ENCODE measurements around the gene ARHGAP26.

Gene ARHGAP26

GRCh38 chr5:143101121-143101520 is 330.9 kb downstream of the ARHGAP26 start:
- no peaks in the 10 kb centered on the region for H3F3A ChIP-seq (ENCODE audit: control insufficient read depth, insufficient read depth)
- H3K4me2 ChIP-seq (ENCODE audit: low read length): no peak overlapping the region
- no peak overlapping the region for H3K4me3 ChIP-seq (ENCODE audit: low read length)

DNA sequence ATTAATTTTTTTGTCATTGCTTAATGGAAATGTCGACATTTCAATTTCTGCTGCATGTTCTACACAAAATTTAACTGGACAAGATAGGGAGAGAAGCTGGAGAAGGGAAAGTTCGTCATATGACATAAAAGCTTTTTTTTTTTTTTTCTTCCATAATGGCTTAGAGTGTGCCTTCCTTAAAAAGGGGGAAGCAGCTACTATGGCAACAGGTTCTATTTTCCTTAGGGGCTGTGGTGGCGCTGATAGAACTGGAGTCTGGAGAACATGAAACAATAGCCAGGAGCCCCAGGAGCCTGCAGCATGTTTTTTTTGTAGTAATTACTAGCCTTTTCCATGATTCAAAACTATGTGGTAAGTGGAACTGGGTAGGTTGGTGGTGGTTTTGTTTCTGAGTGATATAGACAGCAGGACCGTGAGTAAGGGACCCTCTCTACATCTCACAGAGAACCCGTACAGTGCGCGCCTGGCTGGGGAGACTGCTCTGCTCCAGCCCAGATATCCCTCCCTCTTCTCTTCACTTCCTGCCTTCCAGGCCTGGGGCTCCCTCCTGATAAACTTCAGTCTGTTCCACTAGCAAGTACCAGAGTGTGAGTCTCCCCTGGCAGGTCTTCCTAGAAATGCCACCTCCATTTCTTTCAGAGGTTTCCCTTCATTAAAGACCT is 331.7 kb downstream of the ARHGAP26 start:
- H3K4me1 ChIP-seq (ENCODE audit: control insufficient read depth, low read length): no peaks in the 10 kb centered on the region
- no peak overlapping the region for H3K27ac ChIP-seq (ENCODE audit: low read depth, low read length)

More at GRCh38 chr5:143101121-143101520, 330.9 kb downstream of the ARHGAP26 start:
- no peaks in the 10 kb centered on the region for H3K79me2 ChIP-seq (ENCODE audit: control insufficient read depth, low read length)
- H3K4me1 ChIP-seq (ENCODE audit: control insufficient read depth, low read length): no peaks in the 10 kb centered on the region
- H3K27me3 ChIP-seq (ENCODE audit: control insufficient read depth, low read length): no peaks in the 10 kb centered on the region
- TF ChIP-seq, protein P1, sequence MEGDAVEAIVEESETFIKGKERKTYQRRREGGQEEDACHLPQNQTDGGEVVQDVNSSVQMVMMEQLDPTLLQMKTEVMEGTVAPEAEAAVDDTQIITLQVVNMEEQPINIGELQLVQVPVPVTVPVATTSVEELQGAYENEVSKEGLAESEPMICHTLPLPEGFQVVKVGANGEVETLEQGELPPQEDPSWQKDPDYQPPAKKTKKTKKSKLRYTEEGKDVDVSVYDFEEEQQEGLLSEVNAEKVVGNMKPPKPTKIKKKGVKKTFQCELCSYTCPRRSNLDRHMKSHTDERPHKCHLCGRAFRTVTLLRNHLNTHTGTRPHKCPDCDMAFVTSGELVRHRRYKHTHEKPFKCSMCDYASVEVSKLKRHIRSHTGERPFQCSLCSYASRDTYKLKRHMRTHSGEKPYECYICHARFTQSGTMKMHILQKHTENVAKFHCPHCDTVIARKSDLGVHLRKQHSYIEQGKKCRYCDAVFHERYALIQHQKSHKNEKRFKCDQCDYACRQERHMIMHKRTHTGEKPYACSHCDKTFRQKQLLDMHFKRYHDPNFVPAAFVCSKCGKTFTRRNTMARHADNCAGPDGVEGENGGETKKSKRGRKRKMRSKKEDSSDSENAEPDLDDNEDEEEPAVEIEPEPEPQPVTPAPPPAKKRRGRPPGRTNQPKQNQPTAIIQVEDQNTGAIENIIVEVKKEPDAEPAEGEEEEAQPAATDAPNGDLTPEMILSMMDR (IDR thresholded peaks at IDR 0.05; ENCODE audit: low read depth, low read length, poor library complexity, severe bottlenecking): no peak
- no peak for TF ChIP-seq EZH2phosphoT487 (IDR thresholded peaks at IDR 0.05; ENCODE audit: borderline replicate concordance, low read length)
- no peaks in the 10 kb centered on the region for H3K36me3 ChIP-seq (ENCODE audit: control insufficient read depth, low read length)
- no peaks in the 10 kb centered on the region for H3K9me3 ChIP-seq (ENCODE audit: control insufficient read depth, insufficient read depth, low read length)
- no peaks in the 10 kb centered on the region for H3K9me2 ChIP-seq (replicated peaks; ENCODE audit: control insufficient read depth, low read length)
- H4K20me1 ChIP-seq (ENCODE audit: control insufficient read depth, insufficient read depth, low read depth, low read length): no peaks in the 10 kb centered on the region
- H3K27ac ChIP-seq (ENCODE audit: low read depth, low read length): no peak overlapping the region

GRCh38 chr5:143102411-143102810 is 332.2 kb downstream of the ARHGAP26 start:
- H3K4me1 ChIP-seq (ENCODE audit: control insufficient read depth, low read length): no peaks in the 10 kb centered on the region
- H3K9me2 ChIP-seq (replicated peaks; ENCODE audit: control insufficient read depth, low read length): no peaks in the 10 kb centered on the region
- no peak overlapping the region for H3K4me3 ChIP-seq (ENCODE audit: low read length)
- no peaks in the 10 kb centered on the region for H3K36me3 ChIP-seq (ENCODE audit: control insufficient read depth, low read length)
- H3K27ac ChIP-seq (ENCODE audit: low read depth, low read length): no peak overlapping the region
- H3F3A ChIP-seq (ENCODE audit: control insufficient read depth, insufficient read depth): no peaks in the 10 kb centered on the region
- no peaks in the 10 kb centered on the region for H4K20me1 ChIP-seq (ENCODE audit: control insufficient read depth, insufficient read depth, low read depth, low read length)
- H3K4me2 ChIP-seq (ENCODE audit: low read length): no peak overlapping the region
- H3K27me3 ChIP-seq (ENCODE audit: control insufficient read depth, low read length): no peaks in the 10 kb centered on the region
- TF ChIP-seq EZH2phosphoT487 (IDR thresholded peaks at IDR 0.05; ENCODE audit: borderline replicate concordance, low read length): no peak
- TF ChIP-seq, protein P1 (IDR thresholded peaks at IDR 0.05; ENCODE audit: low read depth, low read length, poor library complexity, severe bottlenecking): no peak
- no peaks in the 10 kb centered on the region for H3K79me2 ChIP-seq (ENCODE audit: control insufficient read depth, low read length)
- no peaks in the 10 kb centered on the region for H3K9me3 ChIP-seq (ENCODE audit: control insufficient read depth, insufficient read depth, low read length)

More for the DNA sequence above, 331.7 kb downstream of the ARHGAP26 start:
- Histone ChIP-seq H3K9me2 (replicated peaks; ENCODE audit: control insufficient read depth, low read length) (no peaks in the 10 kb centered on the region), H3K79me2 (ENCODE audit: control insufficient read depth, low read length) (no peaks in the 10 kb centered on the region), H3K9me3 (ENCODE audit: control insufficient read depth, insufficient read depth, low read length) (no peaks in the 10 kb centered on the region), H3K27me3 (ENCODE audit: control insufficient read depth, low read length) (no peaks in the 10 kb centered on the region), H4K20me1 (ENCODE audit: control insufficient read depth, insufficient read depth, low read depth, low read length) (no peaks in the 10 kb centered on the region), H3F3A (ENCODE audit: control insufficient read depth, insufficient read depth) (no peaks in the 10 kb centered on the region), H3K36me3 (ENCODE audit: control insufficient read depth, low read length) (no peaks in the 10 kb centered on the region), H3K4me3 (ENCODE audit: low read length) (no peak overlapping the region), H3K4me2 (ENCODE audit: low read length) (no peak overlapping the region)
- TF ChIP-seq EZH2phosphoT487 (IDR thresholded peaks at IDR 0.05; ENCODE audit: borderline replicate concordance, low read length): no peak
- TF ChIP-seq, protein P1 (IDR thresholded peaks at IDR 0.05; ENCODE audit: low read depth, low read length, poor library complexity, severe bottlenecking): no peak

All from DOHH2 (cell line).